Liver (tissue), 9 donors: ENCODE results near the gene UBL3. TPM values are rescaled to one million over a fixed set of nuclear protein-coding genes. Genes with fewer than 3 reads are reported as not detected.

Experiments used
- DNase-seq: peaks from one replicate; pipeline ENCODE4 v3.0.0-alpha.2; 2017; ENCODE audit warnings: low spot score
- H3K27ac ChIP-seq, 2 donors: one replicate each; pipeline ENCODE4 v1.7.0; 2013; ENCODE audit warnings: inconsistent platforms in 2 of 2, low read length in 2 of 2, control low read depth in 1 of 2, low read depth in 1 of 2, mild to moderate bottlenecking in 1 of 2
- H3K27me3 ChIP-seq, 4 donors: one replicate each; pipeline versions ENCODE4 v1.6.1 to v1.7.0; 2013; ENCODE audit warnings: low read length in 3 of 4, inconsistent platforms in 1 of 4, mild to moderate bottlenecking in 1 of 4, moderate library complexity in 1 of 4; ENCODE audit not compliant: control insufficient read depth in 4 of 4, insufficient read depth in 4 of 4
- H3K36me3 ChIP-seq, 4 donors: one replicate each; pipeline versions ENCODE4 v1.6.1 to v1.7.0; 2013; ENCODE audit warnings: low read length in 3 of 4, mild to moderate bottlenecking in 3 of 4, low read depth in 1 of 4, moderate library complexity in 1 of 4; ENCODE audit not compliant: control insufficient read depth in 4 of 4, insufficient read depth in 3 of 4
- H3K4me1 ChIP-seq, 4 donors: one replicate each; pipeline versions ENCODE4 v1.6.1 to v1.7.0; 2013; ENCODE audit warnings: low read length in 3 of 4, mild to moderate bottlenecking in 3 of 4, moderate library complexity in 1 of 4; ENCODE audit not compliant: control insufficient read depth in 4 of 4, insufficient read depth in 4 of 4
- H3K4me3 ChIP-seq, 3 donors: one replicate each; pipeline versions ENCODE4 v1.6.1 to v1.7.0; 2013; ENCODE audit warnings: low read length in 3 of 3, control low read depth in 1 of 3, low read depth in 1 of 3, mild to moderate bottlenecking in 1 of 3
- H3K9ac ChIP-seq, 2 donors: one replicate each; pipeline ENCODE4 v1.7.0; 2013; ENCODE audit warnings: low read length in 2 of 2, mild to moderate bottlenecking in 2 of 2, moderate library complexity in 2 of 2, control low read depth in 1 of 2, low read depth in 1 of 2
- H3K9me3 ChIP-seq, 4 donors: one replicate each; pipeline versions ENCODE4 v1.6.1 to v1.7.0; 2013; ENCODE audit warnings: low read length in 3 of 4; ENCODE audit not compliant: control insufficient read depth in 4 of 4
- ATF3 ChIP-seq: IDR thresholded peaks from 2 replicates; pipeline ENCODE4 v1.6.1; 2016; ENCODE audit warnings: antibody characterized with exemption
- CTCF ChIP-seq: fragments of 150-350 bp; IDR thresholded peaks from 2 replicates; pipeline ENCODE4 v1.5.1; 2017; ENCODE audit warnings: improper control_type of control experiment, low read depth, low read length; ENCODE audit not compliant: missing input control
- EGR1 ChIP-seq, 2 donors: IDR thresholded peaks; 2 replicates each; pipeline ENCODE4 v1.6.1; 2016 to 2018; ENCODE audit warnings: antibody characterized with exemption in 2 of 2, low read depth in 2 of 2
- FOXA1 ChIP-seq: IDR thresholded peaks from 2 replicates; pipeline ENCODE4 v1.6.1; 2016; ENCODE audit warnings: antibody characterized with exemption
- FOXA2 ChIP-seq: IDR thresholded peaks from 2 replicates; pipeline ENCODE4 v1.6.1; 2016; ENCODE audit warnings: antibody characterized with exemption
- HNF4A ChIP-seq, 2 donors: conservative IDR thresholded peaks; 2 replicates each; pipeline ENCODE4 v1.6.1; 2016; ENCODE audit warnings: antibody characterized with exemption in 2 of 2, mild to moderate bottlenecking in 2 of 2
- HNF4G ChIP-seq: IDR thresholded peaks from 2 replicates; pipeline ENCODE4 v1.6.1; 2016; ENCODE audit warnings: antibody characterized with exemption
- JUND ChIP-seq, 2 donors: IDR thresholded peaks; 2 replicates each; pipeline ENCODE4 v1.6.1; 2016; ENCODE audit warnings: antibody characterized with exemption in 2 of 2
- RAD21 ChIP-seq, 2 donors: IDR thresholded peaks; 2 replicates each; pipeline ENCODE4 v1.6.1; 2016; ENCODE audit warnings: antibody characterized with exemption in 2 of 2, mild to moderate bottlenecking in 2 of 2
- SP1 ChIP-seq: IDR thresholded peaks from 2 replicates; pipeline ENCODE4 v1.6.1; 2018; ENCODE audit warnings: antibody characterized with exemption, mild to moderate bottlenecking
- TAF1 ChIP-seq: conservative IDR thresholded peaks from 2 replicates; pipeline ENCODE4 v1.6.1; 2016; ENCODE audit warnings: antibody characterized with exemption, mild to moderate bottlenecking
- WGBS: extraction: QIAGEN DNeasy Blood & Tissue Kit; methylation state at CpG from one replicate; pipeline ENCODE4 v1.1.7; 2013; 5-methylcytosine and 5-hydroxymethylcytosine counted together
- polyA plus RNA-seq, 2 donors: library from polyadenylated mRNA; stranded (reverse) in 1 of 2; unstranded in 1 of 2; fragments of 200-250 nt in 1 of 2; fragments of >200 nt in 1 of 2; fragmentation: Nextera tagmentation in 1 of 2; extraction: Ambion mirVana in 1 of 2; gene quantifications; one replicate each; pipeline versions ENCODE4 v1.2.1 to v1.2.3, GENCODE V29; 2013 to 2015
- total RNA-seq, 2 donors: library from RNA; depleted of rRNA; stranded (reverse); fragments of >200 nt; gene quantifications; one replicate each; pipeline ENCODE4 v1.2.3, GENCODE V29; 2014
- TF ChIP-seq, protein P1 (sequence below): IDR thresholded peaks from 2 replicates; pipeline ENCODE4 v1.6.1; 2016; ENCODE audit warnings: antibody characterized with exemption
- TF ChIP-seq, protein P2 (sequence below): IDR thresholded peaks from 2 replicates; pipeline ENCODE4 v1.6.1; 2016; ENCODE audit warnings: antibody characterized with exemption
- TF ChIP-seq, protein P3 (sequence below): IDR thresholded peaks from 2 replicates; pipeline ENCODE4 v1.6.1; 2016; ENCODE audit warnings: antibody characterized with exemption, mild to moderate bottlenecking
- donor health status: healthy.
- donor health status: healthy.
- donor health status: healthy.
- donor health status: healthy.
- donor health status: healthy.

The UBL3 gene
- total and polyA plus RNA-seq, 4 donors: 13.9 to 21.3 (median 15.9) TPM

- 82% methylated on average over 6 of the region's 6 CpGs for WGBS
- no peak for DNase-seq
- H3K27me3 ChIP-seq: no peaks in the 10 kb centered on the region
- no peaks in the 10 kb centered on the region for H3K4me1 ChIP-seq
- H3K36me3 ChIP-seq: no peaks in the 10 kb centered on the region
- no peak for TF ChIP-seq HNF4G
- TF ChIP-seq TAF1: no peak
- TF ChIP-seq SP1: no peak
- no peak for TF ChIP-seq EGR1 (IDR thresholded peaks at IDR 0.05; ENCODE audit: low read depth in 2 of 2)
- TF ChIP-seq, protein P1, sequence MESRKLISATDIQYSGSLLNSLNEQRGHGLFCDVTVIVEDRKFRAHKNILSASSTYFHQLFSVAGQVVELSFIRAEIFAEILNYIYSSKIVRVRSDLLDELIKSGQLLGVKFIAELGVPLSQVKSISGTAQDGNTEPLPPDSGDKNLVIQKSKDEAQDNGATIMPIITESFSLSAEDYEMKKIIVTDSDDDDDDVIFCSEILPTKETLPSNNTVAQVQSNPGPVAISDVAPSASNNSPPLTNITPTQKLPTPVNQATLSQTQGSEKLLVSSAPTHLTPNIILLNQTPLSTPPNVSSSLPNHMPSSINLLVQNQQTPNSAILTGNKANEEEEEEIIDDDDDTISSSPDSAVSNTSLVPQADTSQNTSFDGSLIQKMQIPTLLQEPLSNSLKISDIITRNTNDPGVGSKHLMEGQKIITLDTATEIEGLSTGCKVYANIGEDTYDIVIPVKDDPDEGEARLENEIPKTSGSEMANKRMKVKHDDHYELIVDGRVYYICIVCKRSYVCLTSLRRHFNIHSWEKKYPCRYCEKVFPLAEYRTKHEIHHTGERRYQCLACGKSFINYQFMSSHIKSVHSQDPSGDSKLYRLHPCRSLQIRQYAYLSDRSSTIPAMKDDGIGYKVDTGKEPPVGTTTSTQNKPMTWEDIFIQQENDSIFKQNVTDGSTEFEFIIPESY: no peak
- TF ChIP-seq FOXA1: no peak
- no peak for TF ChIP-seq FOXA2
- TF ChIP-seq RAD21 (IDR thresholded peaks at IDR 0.05): no peak
- TF ChIP-seq ATF3: no peak
- TF ChIP-seq CTCF: no peak
- no peak for TF ChIP-seq JUND (IDR thresholded peaks at IDR 0.05)
- TF ChIP-seq, protein P2, sequence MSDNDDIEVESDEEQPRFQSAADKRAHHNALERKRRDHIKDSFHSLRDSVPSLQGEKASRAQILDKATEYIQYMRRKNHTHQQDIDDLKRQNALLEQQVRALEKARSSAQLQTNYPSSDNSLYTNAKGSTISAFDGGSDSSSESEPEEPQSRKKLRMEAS: no peak
- TF ChIP-seq, protein P3, sequence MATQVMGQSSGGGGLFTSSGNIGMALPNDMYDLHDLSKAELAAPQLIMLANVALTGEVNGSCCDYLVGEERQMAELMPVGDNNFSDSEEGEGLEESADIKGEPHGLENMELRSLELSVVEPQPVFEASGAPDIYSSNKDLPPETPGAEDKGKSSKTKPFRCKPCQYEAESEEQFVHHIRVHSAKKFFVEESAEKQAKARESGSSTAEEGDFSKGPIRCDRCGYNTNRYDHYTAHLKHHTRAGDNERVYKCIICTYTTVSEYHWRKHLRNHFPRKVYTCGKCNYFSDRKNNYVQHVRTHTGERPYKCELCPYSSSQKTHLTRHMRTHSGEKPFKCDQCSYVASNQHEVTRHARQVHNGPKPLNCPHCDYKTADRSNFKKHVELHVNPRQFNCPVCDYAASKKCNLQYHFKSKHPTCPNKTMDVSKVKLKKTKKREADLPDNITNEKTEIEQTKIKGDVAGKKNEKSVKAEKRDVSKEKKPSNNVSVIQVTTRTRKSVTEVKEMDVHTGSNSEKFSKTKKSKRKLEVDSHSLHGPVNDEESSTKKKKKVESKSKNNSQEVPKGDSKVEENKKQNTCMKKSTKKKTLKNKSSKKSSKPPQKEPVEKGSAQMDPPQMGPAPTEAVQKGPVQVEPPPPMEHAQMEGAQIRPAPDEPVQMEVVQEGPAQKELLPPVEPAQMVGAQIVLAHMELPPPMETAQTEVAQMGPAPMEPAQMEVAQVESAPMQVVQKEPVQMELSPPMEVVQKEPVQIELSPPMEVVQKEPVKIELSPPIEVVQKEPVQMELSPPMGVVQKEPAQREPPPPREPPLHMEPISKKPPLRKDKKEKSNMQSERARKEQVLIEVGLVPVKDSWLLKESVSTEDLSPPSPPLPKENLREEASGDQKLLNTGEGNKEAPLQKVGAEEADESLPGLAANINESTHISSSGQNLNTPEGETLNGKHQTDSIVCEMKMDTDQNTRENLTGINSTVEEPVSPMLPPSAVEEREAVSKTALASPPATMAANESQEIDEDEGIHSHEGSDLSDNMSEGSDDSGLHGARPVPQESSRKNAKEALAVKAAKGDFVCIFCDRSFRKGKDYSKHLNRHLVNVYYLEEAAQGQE: no peak
- H3K27ac ChIP-seq: no peak overlapping the region
- H3K9me3 ChIP-seq: peaks cover 0 to 3% (median 0%) of the 10 kb centered on the region in 4 donors
- H3K9ac ChIP-seq: no peak overlapping the region
- H3K4me3 ChIP-seq: no peak overlapping the region
Observed at GRCh38 chr13:29722415-29722814, 128.0 kb downstream of the UBL3 start.

GRCh38 chr13:29721766-29722165, 128.7 kb downstream of the UBL3 start:
- 87% methylated on average over 13 of the region's 13 CpGs for WGBS
- no peak overlapping the region for H3K9ac ChIP-seq
- TF ChIP-seq HNF4A (conservative IDR thresholded peaks at IDR 0.05): no peak
- TF ChIP-seq FOXA1: no peak
- TF ChIP-seq RAD21 (IDR thresholded peaks at IDR 0.05): no peak
- no peaks in the 10 kb centered on the region for H3K27me3 ChIP-seq
- no peak overlapping the region for H3K27ac ChIP-seq
- no peaks in the 10 kb centered on the region for H3K4me1 ChIP-seq
- H3K36me3 ChIP-seq: no peaks in the 10 kb centered on the region
- peaks cover 0 to 3% (median 0%) of the 10 kb centered on the region in 4 donors for H3K9me3 ChIP-seq
- no peak for DNase-seq
- H3K4me3 ChIP-seq: no peak overlapping the region
